ENCODE data around the gene CACNB2. TPM values are rescaled to one million over a fixed set of nuclear protein-coding genes. Genes with fewer than 3 reads are reported as not detected.

Gene CACNB2
- total RNA-seq, 2 donors from 2014 or later: 1.9 to 4.6 TPM

GRCh38 chr10:18109341-18109870 is 30.8 kb upstream of the CACNB2 start:
- Mint-ChIP-seq H3K4me1 (no peaks in the 10 kb centered on the region), H3K4me3 (no peak overlapping the region), H3K9me3 (no peaks in the 10 kb centered on the region), H3K36me3 (ENCODE audit: low read depth) (no peaks in the 10 kb centered on the region), H3K27ac (no peak overlapping the region), H3K27me3 (ENCODE audit: insufficient read depth) (no peaks in the 10 kb centered on the region)
- Histone ChIP-seq H3K4me3 (ENCODE audit: low read length) (no peak overlapping the region), H3K4me1 (ENCODE audit: control insufficient read depth, insufficient read depth, low read length) (no peaks in the 10 kb centered on the region), H3K27ac (ENCODE audit: low read depth, low read length) (no peak overlapping the region), H3K27me3 (ENCODE audit: control insufficient read depth, insufficient read depth, low read length, poor library complexity, severe bottlenecking) (no peaks in the 10 kb centered on the region), H3K9ac (ENCODE audit: extremely low read depth, low read length, poor library complexity, severe bottlenecking) (no peak overlapping the region), H3K36me3 (ENCODE audit: control insufficient read depth, insufficient read depth, low read length) (no peaks in the 10 kb centered on the region), H3K9me3 (ENCODE audit: control insufficient read depth, low read length) (no peaks in the 10 kb centered on the region)
- WGBS, 2 experiments (ENCODE audit: insufficient coverage in 1 of 2, insufficient read length in 1 of 2): 88 to 91% methylated on average over 4 to 6 of the region's 6 CpGs
- no peak for DNase-seq
- TF ChIP-seq CTCF (conservative IDR thresholded peaks at IDR 0.05): no peak

- no peaks in the 10 kb centered on the region for H3K4me1 ChIP-seq (ENCODE audit: control insufficient read depth, insufficient read depth, low read length)
- no peak overlapping the region for H3K4me3 ChIP-seq (ENCODE audit: low read length)
- H3K36me3 Mint-ChIP-seq (ENCODE audit: low read depth): no peaks in the 10 kb centered on the region
- no peaks in the 10 kb centered on the region for H3K36me3 ChIP-seq (ENCODE audit: control insufficient read depth, insufficient read depth, low read length)
- no peak for DNase-seq
- H3K27ac ChIP-seq (ENCODE audit: low read depth, low read length): no peak overlapping the region
- H3K27ac Mint-ChIP-seq: no peak overlapping the region
- H3K9me3 ChIP-seq (ENCODE audit: control insufficient read depth, low read length): no peaks in the 10 kb centered on the region
- no peak overlapping the region for H3K4me3 Mint-ChIP-seq
- no peaks in the 10 kb centered on the region for H3K27me3 Mint-ChIP-seq (ENCODE audit: insufficient read depth)
- TF ChIP-seq CTCF (conservative IDR thresholded peaks at IDR 0.05): no peak
- no CpG with 5 or more reads among the region's 1 CpG for WGBS, 2 experiments (ENCODE audit: insufficient coverage in 1 of 2, insufficient read length in 1 of 2)
- H3K27me3 ChIP-seq (ENCODE audit: control insufficient read depth, insufficient read depth, low read length, poor library complexity, severe bottlenecking): no peaks in the 10 kb centered on the region
- H3K9me3 Mint-ChIP-seq: no peaks in the 10 kb centered on the region
- no peaks in the 10 kb centered on the region for H3K4me1 Mint-ChIP-seq
- no peak overlapping the region for H3K9ac ChIP-seq (ENCODE audit: extremely low read depth, low read length, poor library complexity, severe bottlenecking)
Measured at GRCh38 chr10:18113881-18114280, 26.3 kb upstream of the CACNB2 start.

- TF ChIP-seq CTCF (conservative IDR thresholded peaks at IDR 0.05): no peak
- Mint-ChIP-seq H3K9me3 (no peaks in the 10 kb centered on the region), H3K4me3 (no peak overlapping the region), H3K36me3 (ENCODE audit: low read depth) (no peaks in the 10 kb centered on the region), H3K27ac (no peak overlapping the region), H3K4me1 (no peaks in the 10 kb centered on the region), H3K27me3 (ENCODE audit: insufficient read depth) (no peaks in the 10 kb centered on the region)
- Histone ChIP-seq H3K9me3 (ENCODE audit: control insufficient read depth, low read length) (no peaks in the 10 kb centered on the region), H3K9ac (ENCODE audit: extremely low read depth, low read length, poor library complexity, severe bottlenecking) (no peak overlapping the region), H3K36me3 (ENCODE audit: control insufficient read depth, insufficient read depth, low read length) (no peaks in the 10 kb centered on the region), H3K27ac (ENCODE audit: low read depth, low read length) (no peak overlapping the region), H3K4me3 (ENCODE audit: low read length) (no peak overlapping the region), H3K27me3 (ENCODE audit: control insufficient read depth, insufficient read depth, low read length, poor library complexity, severe bottlenecking) (no peaks in the 10 kb centered on the region), H3K4me1 (ENCODE audit: control insufficient read depth, insufficient read depth, low read length) (no peaks in the 10 kb centered on the region)
- no peak for DNase-seq
- 88 to 100% methylated on average over 1 to 2 of the region's 2 CpGs for WGBS, 2 experiments (ENCODE audit: insufficient coverage in 1 of 2, insufficient read length in 1 of 2)
Measured at GRCh38 chr10:18117276-18117675, 22.9 kb upstream of the CACNB2 start.

All from endodermal cell (in vitro differentiated cells).